ENCODE results near the gene PIGC.

PIGC gene

DNA sequence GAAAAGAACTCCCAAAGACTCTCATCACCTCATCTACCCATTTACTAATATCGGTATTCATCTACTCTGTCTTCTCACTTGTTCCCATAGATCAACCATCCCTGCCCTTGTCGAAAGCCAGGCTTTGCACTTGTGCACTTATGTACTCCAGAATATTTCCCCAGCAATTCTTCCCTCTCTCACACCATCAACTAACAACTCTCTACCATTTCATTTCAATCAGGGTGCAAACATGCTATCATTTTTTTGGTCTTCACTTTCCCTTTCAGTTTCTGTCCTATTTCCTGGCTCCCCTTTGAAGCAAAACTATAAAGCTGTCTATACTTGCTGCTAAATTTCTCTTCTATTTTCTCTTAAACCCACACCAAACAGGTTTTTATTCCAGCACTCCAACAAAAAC lies 16.7 kb downstream of the PIGC start:
- DNase-seq, result no peak

- no peak for DNase-seq
Measured at GRCh38 chr1:172425339-172425738, 18.5 kb downstream of the PIGC start.

DNA sequence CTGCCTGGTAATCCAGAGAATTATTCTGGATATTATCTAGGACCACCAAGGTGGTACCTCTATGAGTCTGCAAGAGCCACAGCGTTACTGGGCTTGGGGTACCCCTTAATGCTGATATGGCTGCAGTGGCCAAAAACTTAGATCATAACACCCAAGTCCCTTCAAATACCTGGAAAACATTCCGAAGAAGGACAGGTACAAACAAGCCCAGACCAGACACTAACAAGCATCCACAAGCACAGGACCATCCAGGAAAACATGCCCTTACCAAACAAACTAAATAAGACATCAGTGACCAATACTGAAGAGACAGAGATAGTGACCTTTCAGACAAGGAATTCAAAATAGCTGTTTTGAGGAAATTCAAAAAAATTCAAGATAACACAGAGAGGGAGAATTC lies 20.5 kb downstream of the PIGC start:
- no peak for DNase-seq

DNA sequence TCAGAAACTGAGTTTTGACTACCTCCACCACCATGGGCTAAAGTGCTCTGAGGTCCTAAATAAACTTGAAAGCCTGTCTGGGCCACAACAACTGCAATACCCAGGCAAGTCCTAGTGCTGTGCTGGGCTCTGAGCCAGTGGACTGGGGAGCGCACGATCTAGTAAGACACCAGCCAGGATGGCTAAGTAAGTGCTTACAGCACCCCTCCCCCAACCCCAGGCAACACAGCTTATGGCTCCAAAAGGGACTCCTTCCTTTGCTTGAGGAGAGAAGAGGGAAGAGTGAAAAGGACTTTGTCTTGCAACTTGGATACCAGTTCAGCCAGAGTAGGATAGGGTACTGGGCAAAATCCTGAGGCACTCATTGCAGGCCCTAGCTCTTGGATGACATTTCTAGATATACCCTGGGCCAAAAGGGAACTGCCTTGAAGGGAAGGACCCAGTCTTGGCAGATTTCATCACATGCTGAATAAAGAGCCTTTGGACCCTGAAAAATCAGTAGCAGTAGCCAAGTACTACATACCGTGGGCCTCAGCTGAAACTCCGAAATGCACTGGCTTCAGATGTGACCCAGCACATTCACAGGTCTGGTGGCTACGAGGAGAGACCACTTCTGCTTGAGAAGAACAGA lies 21.8 kb downstream of the PIGC start:
- no peak for DNase-seq

GRCh38 chr1:172420385-172420784 lies 23.5 kb downstream of the PIGC start, which contains the start of gene C1orf105:
Gene C1orf105, plus strand, starts transcription at chr1:172420685. Its CDS starts 201 bp downstream, at chr1:172420886.
- DNase-seq, result no peak

GRCh38 chr1:172417557-172417956 lies 26.3 kb downstream of the PIGC start:
- DNase-seq, result no peak

GRCh38 chr1:172416496-172417035 lies 27.3 kb downstream of the PIGC start:
- DNase-seq, result no peak

- no peak for DNase-seq
Measured at GRCh38 chr1:172414331-172414730, 29.5 kb downstream of the PIGC start.

- no peak for DNase-seq
Measured at GRCh38 chr1:172411791-172412338, 32.0 kb downstream of the PIGC start.

DNA sequence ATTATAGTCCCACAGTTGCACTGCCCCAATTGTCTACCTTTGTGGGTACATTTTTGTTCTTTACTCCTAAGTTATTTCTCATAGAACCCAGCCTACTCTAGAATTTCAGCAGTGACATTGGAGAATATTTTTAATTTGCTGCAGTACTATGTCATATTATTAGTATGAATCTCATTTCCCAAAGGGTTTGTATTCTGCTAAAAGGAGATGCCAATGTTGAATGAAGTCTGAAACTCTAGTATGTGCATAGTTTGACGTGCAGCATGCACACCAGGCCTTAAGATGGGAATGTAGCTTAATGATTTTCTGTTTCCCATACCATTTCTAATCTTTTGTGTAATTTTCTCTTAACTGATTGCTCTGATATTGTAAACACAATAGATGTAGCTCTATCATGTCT lies 33.8 kb downstream of the PIGC start:
- DNase-seq, result no peak

- no peak for DNase-seq
Measured at GRCh38 chr1:172408958-172409357, 34.9 kb downstream of the PIGC start.

- DNase-seq, result no peak
Measured at GRCh38 chr1:172406968-172407367, 36.9 kb downstream of the PIGC start.

- no peak for DNase-seq
Measured at GRCh38 chr1:172405912-172406311, 38.0 kb downstream of the PIGC start.

GRCh38 chr1:172404121-172404520 lies 39.7 kb downstream of the PIGC start:
- no peak for DNase-seq

GRCh38 chr1:172402878-172403569 lies 40.8 kb downstream of the PIGC start:
- no peak for DNase-seq

DNA sequence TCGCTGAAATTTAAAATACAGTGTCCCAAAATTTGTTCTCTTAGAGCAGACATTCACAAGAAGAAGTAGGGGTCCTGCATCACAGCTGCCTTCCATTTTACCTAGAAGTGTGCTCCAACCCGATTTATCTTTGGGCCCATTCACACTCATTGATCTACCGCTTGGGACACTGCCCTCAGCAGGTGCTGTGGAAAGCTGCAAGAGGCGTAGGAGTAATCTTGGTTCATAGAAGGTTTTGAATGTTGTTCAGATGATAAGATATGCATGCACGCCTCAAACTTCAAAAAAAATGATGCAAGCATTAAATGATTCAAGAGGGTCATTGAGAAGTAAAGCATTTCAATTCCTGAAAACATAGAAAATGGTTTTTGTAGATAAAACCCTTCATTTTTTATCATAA lies 42.0 kb downstream of the PIGC start:
- DNase-seq, result no peak

- DNase-seq, result no peak
Measured at GRCh38 chr1:172401477-172401876, 42.4 kb downstream of the PIGC start.

DNA sequence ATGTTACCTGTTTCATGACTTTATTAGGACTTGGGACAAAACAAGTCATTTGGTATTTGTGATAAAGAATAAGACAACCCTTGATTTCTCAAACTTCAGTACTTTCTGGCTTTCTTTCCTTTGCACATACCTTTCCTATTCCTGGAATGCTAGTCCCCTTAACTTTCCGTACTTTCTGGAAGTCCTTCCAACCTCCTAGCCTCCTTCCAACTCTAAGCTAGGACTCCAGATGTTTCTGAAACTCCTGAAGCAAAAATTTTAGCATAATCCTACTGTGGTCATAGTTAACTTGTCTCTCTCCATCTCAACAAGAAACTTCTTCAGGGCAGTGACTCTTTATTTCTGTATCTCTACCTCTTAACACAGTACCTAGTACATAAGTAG lies 43.2 kb downstream of the PIGC start:
- no peak for DNase-seq

GRCh38 chr1:172399756-172400721 lies 43.8 kb downstream of the PIGC start:
- no peak for DNase-seq

- DNase-seq, result no peak
Measured at GRCh38 chr1:172398970-172399755, 44.7 kb downstream of the PIGC start.

GRCh38 chr1:172398193-172398592 lies 45.7 kb downstream of the PIGC start:
- no peak for DNase-seq

DNA sequence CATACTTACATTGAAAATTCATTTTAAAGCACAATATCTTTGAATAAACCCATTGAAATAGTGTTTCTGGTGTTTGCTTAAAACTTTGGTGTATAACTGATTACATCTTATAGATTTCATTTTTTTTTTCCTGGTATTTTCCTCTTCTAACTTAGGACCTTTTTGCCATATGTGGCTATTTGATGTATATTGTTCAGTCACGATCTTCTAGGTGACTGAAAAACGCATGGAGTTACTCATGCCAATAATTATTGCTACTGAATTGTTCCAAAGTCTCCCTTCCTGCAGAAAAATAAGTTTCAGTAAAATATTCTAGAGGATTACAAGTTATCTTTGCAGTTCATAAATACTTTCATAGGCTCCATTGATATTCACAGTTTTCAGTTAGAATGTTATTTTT lies 46.2 kb downstream of the PIGC start:
- no peak for DNase-seq
